NOMO-1 (cell line): Measurements from ENCODE around the gene C1S.
"Not testable (repeated sequence)": the region's sequence is repeated elsewhere in the genome, so short reads cannot be mapped to it uniquely, and the experiment has no call there.

ENCODE experiments used
- DNase-seq, 2 experiments: peaks; one replicate each; lab custom pipeline; 2025; ENCODE audit not compliant: unreplicated experiment in 2 of 2; lab: John Stamatoyannopoulos, UW

Gene C1S

DNA sequence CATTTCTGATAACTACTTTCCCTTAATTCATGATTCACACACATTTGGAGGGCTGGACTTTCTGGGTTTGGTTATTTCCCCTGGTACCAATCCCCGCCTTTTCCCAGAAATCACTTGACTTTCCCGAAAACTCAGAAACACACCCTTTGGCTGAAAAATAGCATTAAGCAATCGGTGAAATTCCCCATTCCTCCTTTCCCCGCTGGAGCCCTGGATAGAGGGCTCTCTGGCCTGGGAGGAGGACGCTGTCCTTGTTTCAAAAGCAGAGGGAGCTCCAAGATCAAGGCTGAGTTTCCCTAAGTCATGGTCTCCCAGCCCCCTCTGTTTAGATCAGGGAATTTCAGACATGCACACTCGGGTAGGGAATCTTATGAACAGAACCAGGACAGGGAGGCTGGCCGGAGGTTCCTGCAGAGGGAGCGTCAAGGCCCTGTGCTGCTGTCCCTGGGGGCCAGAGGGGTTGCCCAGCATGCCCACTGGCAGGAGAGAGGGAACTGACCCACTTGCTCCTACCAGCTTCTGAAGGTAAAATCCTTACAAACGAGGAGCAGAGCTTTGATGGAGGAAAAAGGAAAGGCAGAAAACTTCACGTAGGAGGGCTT lies at the start of gene C1S:
Gene C1S (plus strand): TSS at position 366 of the 602 bp plus-strand sequence. CDS start 1,195 bp downstream, outside the sequence.
- no peak for DNase-seq

DNA sequence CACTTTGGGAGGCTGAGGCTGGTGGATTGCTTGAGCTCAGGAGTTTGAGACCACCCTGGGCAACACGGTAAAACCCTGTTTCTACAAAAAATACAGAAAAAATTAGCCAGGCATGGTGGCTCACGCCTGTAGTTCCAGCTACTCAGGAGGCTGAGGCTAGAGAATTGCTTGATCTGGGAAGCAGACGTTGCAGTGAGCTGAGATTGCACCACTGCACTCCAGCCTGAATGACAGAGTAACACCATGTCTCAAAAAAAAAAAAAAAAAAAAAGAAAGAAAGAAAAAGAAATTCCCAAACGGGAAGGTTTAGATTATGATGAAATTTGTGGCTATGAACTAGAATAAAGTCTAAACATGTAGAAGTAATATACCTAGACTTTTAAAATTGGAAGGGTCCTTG lies 49.1 kb upstream of the C1S start:
- not testable (repeated sequence) for DNase-seq

DNA sequence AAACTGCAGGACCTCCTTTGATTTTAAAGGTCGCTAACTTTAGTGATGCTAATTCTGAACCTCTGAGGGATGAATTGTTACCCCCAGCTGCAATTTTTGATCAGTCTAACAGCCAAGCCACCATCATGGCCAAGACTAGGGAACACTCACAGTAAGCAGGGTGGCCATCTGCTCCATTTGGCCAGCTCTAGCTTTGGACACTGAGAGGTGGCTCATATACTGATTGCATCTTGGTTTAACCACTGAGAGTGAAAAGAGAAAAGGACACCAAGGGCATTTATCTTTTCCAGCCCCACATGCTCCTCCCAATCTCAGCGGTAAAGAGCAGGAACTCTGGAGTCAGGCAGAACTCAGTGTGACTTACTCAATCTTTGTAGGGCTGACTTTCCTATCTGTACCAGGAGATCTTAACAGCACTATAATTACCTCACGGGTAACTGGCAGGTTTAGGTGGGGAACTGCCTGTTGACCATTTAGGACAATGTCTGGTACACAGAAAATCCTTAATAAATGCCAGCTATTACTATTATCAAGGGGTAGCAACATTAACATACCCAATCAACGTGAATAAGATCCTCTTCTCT lies 48.4 kb upstream of the C1S start:
- no peak for DNase-seq

DNA sequence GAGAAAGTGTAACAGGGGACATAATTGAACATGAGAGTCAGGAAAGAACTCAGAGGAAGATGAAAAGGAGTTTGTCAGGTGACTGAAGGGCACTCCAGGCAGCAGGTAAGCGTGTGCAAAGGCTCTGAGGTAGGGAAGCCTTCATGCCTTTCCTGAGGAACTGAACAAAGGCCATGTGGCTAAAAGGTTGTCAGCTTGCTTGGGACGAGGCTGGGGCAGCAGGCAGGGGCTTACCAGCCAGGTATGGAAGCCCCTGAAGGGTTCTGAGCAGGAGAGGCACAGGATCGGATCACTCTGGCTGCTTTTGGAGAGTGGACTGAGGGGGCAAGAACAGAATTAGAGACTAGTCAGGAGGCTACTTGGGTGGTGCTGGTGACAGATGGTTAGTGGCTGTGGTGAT lies 47.4 kb upstream of the C1S start:
- DNase-seq, result no peak

DNA sequence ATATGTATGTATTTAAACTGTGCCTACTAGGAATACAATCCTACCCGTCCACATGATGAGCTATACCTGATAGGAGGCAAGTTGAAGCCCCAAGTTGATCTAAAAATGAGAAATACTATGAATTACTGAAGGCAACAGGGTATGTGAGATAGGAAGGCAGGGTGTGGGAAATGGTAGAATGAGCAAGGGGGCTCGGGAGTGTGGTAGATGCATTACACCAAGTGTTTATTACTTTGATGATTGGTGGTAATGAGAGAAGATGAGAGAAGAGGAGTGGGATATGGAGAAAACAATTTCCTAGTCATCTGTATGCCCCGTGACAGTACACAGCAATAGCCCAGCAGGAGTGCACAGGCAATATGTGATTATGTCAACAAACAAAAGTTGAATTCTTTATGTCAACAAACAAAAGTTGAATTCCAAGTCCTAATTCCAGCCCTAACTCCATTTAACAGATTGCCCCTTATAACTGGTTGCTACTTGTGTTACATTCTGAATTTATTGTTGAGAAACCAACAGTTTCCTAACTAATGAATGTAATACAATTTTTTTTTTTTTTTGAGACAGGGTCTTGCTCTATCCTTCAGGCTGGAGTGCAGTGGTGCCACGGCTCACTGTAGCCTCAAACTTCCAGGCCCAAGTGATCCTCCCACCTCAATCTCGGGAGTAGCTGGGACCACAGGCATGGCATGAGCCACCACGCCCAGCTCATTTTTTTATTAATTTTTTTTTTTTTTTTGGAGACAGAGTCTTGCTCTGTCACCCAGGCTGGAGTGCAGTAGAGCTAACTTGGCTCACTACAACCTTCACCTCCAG lies 44.8 kb upstream of the C1S start:
- no peak for DNase-seq

DNA sequence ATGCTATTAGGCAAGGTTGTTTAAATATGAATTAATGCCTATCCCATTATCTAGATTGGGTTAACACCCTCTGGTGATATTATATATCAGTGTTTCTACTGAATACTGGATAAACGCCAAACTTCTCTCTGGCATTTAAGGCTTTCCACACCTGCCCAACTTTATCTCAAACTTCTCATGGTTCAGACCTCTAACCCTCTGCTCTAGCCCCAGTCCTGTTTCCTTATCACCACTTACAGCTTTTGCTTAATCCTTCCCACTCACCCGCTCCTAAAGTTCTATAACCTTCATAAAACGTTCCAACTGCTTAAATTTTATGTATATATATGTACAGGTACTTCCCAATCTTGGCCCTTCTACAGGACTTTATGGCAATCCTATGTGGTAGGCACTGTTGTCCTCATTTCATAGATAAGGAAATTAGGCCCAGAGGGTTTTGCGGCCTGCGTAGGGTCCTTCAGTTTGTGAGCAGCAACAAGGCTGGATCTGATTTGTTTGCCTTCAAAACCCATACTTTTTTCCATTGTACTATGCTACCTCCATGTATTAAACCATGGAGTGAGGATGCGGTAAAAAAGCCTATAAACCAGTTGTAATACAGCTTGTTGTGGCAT lies 43.5 kb upstream of the C1S start:
- DNase-seq, result no peak

DNA sequence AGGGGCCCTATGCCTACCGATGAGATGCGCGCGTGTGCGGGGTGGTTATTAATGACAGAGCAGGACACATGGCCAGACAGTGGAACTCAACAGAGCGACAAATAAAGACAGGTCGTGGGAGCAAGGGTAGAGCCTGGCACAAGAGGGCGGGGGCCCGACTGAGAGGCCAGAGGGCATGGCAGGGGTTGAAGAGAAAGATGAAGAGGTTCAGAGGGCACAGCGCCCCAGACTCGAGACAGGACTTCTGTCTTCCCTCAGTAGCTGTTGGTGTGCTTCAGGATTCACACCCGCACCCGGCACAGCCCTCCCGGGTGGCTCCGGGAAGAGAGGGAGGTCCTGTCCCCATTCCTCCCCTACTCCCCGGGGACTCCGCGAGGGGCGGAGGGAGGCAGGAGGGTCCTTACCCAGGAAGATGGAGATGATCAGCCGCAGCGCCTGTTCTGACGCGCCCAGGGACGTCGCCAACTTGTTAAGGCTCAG lies 42.6 kb upstream of the C1S start:
- DNase-seq, result peak in 1 of 2 experiments; percentile 12

DNA sequence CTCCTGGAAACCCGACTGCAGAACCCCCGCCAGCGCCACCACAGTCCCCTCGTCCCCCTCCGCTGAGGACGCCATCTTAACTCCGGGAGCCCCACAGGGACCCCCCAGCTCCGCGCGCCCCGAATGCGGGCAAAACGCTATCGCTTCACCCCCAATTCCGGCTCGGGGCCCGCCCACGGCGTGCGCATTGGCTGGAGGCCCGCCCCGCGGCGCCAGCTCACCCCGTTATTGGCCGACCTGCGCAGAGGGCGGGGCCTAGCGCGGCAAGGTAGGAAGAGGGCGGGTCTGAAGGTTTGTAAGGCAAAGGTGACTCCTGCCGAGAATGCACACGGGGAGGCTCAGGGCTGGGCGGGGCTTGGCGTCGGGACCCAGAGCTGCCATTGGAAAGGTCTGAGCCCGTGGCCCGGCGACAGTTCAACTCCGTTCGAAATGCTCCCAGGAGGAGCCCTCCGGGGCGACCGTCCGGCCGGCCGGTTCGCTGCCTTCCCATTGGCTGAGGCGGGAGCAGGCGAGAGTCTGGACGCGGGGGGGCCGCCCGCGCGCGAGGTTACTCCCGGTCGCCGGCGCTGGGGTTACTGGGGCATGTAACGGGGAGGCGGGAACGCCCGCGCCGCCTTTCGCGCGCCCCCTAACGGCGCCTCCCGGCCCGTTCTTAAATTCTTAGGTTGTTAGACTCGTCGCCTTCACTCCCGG lies 42.0 kb upstream of the C1S start, which contains the start of gene LPCAT3:
Gene LPCAT3 (minus strand): TSS at position 127 of the 693 bp plus-strand sequence. CDS start 52 bp downstream, at position 75.
- peak; percentile 93 to 97 for DNase-seq

DNA sequence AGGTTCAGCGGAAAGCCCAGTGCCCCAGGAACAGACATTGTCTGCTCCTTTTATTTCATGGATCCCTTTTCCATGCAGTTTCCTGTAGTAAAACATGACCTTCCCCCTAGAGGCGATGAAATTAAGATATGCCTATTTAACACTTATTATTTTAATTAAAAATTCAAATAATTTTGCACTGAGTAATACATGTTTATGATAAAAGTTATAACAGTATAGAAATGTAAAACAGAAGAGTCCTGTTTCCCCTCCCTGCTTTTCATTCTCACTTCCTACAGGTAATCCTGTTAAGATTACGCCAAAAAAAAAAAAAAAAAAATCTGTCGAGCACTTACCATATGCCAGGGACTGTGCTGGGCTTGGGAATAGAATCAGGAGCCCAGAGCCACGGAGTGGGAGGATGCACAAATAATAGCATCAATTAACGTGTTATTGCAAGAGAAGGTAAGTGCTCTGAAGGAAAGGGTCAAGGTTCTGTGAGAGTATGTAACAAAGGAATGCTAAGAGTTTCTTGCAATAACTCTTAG lies 41.4 kb upstream of the C1S start:
- DNase-seq, result no peak

DNA sequence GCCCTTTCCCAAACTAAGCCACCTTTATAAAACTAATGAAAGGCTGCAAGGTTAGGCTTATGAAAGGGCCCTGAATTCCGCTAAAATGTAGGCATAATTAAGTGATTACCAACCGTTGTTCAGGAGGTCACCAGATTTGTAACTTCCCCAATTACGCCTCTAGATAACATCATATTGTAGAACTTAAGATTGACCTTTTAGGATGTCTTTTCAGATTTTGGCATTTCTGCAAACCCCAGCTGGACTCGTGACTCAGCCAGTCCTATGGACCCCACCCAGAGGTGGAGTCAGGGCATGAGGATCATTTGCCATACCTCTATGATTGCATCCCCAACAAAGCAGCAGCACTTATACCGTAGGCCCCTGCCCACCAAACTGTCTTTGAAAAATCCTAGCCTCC lies 38.6 kb upstream of the C1S start:
- DNase-seq, result peak; percentile 42 to 75

DNA sequence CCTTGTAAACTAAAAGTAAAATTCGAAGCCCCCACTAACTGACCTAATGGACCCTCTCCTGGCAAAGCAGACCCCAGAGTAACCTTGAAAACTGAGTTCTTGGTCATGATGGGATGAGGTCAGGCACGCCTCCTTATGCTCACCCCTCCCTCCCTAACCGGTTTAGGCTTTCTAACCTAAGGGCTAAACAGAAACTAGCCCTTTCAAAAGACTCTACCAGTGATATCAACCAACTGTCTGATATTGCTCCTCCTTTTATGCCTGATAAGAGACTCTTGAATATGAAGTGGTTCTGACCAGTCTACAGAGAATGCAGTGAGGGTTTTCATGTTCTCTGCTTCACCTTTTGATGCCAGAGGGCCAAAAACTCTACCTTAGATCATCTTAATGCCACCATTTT lies 37.4 kb upstream of the C1S start:
- DNase-seq, result no peak

DNA sequence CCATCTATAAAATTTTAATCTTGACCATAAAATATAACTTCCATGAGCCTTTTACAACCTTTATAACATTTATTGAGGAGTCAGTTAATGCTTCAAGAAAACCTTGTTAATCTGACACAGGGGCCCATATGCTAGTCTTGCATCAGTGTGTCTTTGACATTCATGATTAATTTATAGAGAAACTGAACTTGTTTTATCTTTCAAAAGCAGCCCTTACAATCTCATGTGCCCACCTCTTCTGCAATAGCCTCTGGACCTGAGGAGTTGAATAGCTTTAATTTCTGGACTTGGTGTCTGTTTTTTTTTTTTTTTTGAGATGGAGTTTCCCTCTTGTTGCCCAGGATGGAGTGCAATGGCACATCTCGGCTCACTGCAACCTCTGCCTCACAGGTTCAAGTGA lies 33.7 kb upstream of the C1S start:
- DNase-seq, result no peak

DNA sequence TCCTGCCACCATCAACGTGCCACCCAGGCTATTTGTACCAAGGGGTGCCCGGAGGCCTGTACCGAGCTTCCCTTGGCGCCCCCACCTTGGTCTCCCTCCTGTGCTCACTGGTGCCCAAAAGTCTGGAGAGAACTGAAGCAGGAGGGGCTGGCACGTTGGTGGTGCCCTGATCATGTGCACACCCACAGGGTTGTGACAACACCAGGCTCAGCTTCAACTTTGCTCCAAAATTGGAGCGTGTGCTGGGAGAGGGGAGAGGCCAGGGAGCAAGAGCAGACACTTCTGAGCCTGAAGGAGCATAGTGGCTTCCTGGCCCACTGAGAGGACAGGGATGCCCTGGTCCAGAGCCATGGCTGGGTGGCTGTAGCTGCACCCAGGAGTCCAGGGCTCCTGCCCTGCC lies 29.2 kb upstream of the C1S start:
- DNase-seq, result no peak

DNA sequence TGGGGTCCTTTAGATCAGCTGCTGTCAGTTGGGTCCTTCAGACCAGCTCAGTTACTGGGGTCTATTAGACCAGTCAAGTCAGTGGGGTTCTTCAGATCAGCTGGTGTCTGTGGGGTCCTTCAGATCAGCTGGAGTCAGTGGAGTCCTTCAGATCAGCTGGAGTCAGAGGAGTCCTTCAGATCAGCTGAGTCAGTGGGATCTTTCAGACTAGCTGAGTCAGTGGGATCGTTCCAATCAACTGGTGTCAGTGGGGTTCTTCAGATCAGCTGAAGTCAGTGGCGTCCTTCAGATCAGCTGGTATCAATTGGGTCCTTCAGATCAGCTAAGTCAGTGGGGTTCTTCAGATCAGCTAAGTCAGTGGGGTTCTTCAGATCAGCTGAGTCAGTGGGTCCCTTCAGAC lies 27.5 kb upstream of the C1S start:
- no peak for DNase-seq

DNA sequence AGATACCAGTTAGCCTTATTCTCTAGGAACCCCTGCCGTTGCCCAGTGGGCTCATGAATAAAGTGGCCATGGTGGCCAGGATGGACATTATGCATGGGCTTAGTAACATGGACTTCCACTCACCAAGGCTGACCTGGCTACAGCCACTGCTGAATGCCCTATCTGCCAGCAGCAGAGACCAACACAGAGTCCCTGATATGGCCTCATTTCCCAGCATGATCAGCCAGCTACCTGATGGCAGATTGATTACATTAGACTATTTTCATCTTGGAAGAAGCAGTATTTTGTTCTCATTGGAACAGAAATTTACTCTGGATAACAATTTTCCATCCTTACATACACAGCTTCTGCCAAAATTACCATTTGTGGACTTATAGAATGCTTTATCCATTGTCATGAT lies 26.1 kb upstream of the C1S start:
- no peak for DNase-seq

DNA sequence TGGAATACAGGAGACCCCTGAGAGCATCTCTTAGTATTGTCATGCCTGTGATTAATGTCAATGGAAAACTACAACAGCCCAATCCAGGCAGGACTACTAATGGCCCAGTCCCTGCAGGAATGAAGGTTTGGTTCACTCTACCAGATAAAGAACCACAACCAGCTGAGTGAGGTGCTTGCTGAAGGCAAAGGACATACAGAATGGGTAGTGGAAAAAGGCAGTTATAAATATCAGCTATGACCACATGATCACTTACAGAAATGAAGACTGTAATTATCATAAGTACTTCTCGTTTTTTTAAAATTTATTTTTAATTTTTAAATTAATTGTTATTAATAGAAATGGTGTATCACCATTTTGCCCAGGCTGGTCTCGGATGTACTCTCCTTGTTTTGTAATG lies 25.1 kb upstream of the C1S start:
- peak in 1 of 2 experiments; percentile 39 for DNase-seq

DNA sequence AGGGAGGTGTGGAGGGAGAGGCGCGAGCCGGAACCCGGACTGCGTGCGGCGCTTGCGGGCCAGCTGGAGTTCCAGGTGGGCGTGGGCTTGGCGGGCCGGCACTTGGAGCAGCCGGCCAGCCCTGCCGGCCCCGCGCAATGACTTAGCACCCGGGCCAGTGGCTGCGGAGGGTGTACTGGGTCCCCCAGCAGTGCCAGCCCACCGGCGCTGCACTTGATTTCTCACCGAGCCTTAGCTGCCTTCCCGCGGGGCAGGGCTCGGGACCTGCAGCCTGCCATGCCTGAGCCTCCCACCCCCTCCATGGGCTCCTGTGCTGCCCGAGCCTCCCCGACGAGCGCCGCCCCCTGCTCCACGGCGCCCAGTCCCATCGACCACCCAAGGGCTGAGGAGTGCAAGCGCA lies 23.1 kb upstream of the C1S start:
- not testable (repeated sequence) for DNase-seq

DNA sequence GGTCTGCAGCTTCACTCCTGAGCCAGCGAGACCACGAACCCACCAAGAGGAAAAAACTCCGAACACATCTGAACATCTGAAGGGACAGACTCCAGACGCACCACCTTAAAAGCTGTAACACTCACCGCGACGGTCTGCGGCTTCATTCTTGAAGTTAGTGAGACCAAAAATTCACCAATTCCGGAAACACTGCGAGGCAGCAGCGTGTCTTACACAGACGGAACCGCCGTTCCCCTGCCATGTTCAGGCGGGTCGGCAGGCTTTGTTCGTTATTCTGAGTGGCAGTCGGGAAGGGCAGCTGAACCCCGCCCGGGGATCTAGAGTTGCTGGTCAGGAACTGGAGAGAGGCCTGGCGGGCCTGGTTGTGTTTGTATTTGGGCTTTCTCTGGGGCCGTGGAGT lies 21.9 kb upstream of the C1S start:
- DNase-seq, result no peak

DNA sequence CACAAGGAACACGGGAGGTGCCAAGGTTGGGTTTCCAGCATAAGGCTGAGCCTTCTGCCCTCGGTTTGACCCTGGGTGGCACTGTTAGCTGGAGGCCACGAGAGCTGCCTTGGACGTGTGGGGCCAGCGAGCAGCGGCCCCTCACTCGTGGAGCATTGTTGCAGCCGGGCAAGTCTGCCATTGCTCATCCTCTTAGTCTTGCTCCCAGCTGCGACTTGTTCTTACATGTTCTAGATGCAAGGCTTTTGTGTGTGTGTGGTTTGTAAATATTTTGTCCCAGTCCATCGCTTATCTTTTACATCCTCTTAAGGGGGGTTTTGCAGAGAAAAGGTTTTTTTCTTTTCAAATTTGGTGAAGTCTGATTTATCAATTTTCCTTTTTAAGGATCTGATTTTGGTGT lies 21.1 kb upstream of the C1S start:
- DNase-seq, result no peak

DNA sequence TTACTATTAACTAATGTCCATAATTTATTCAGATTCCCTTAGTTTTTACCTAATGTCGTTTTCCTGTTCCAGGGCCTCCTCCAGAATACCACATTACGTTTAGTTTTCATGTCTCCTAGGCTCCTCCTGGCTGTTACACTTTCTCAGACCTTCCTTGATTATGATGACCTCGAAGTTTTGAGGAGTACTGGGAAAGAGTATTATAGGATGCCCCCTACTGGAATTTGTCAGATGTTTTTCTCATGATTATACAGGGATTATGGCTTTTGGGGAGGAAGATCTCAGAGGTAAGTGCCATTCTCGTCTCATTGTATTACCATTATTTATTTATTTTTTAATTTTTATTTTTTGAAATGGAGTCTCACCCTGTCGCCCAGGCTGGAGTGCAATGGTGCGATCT lies 17.7 kb upstream of the C1S start:
- DNase-seq, result peak; percentile 37 to 56

DNA sequence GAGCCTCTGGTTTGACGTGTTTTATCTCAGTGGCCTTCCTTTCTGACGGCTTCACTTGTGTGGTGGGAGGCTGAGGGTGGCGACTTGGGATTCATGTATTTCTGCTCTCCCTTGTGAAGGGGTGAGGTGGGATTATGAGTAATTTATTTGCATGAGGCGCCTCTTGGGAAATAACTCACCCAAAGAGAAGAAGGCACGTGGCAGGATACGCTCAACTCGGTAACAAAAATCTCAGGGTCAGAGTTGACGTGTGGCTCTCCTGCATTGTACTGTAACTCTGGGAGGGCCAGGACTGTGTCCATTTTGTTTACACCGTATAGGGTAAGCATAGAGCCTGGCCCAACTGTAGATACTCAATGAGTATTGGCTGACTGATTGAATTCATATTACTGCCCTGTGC lies 14.6 kb upstream of the C1S start:
- no peak for DNase-seq
